Gastrocnemius medialis (tissue), 4 donors: ENCODE data around the gene ADAP1.

Experiments used
- CTCF ChIP-seq, 5 experiments: fragments of 450-650 bp in 3 of 5; fragments of 200-600 bp in 2 of 5; sonication (generic) in 2 of 5; IDR thresholded peaks in 4 of 5; conservative IDR thresholded peaks in 1 of 5; 1 replicate in 4 of 5; 2 replicates in 1 of 5; pipeline ENCODE4 v1.5.1; 2016 to 2019; ENCODE audit warnings: antibody characterized with exemption in 5 of 5, mild to moderate bottlenecking in 3 of 5, moderate library complexity in 3 of 5
- POLR2A ChIP-seq, 2 donors: fragments of 450-650 bp; IDR thresholded peaks; one replicate each; pipeline ENCODE4 v1.6.1; 2017; ENCODE audit warnings: antibody characterized with exemption in 2 of 2, mild to moderate bottlenecking in 2 of 2, moderate library complexity in 2 of 2

DNA sequence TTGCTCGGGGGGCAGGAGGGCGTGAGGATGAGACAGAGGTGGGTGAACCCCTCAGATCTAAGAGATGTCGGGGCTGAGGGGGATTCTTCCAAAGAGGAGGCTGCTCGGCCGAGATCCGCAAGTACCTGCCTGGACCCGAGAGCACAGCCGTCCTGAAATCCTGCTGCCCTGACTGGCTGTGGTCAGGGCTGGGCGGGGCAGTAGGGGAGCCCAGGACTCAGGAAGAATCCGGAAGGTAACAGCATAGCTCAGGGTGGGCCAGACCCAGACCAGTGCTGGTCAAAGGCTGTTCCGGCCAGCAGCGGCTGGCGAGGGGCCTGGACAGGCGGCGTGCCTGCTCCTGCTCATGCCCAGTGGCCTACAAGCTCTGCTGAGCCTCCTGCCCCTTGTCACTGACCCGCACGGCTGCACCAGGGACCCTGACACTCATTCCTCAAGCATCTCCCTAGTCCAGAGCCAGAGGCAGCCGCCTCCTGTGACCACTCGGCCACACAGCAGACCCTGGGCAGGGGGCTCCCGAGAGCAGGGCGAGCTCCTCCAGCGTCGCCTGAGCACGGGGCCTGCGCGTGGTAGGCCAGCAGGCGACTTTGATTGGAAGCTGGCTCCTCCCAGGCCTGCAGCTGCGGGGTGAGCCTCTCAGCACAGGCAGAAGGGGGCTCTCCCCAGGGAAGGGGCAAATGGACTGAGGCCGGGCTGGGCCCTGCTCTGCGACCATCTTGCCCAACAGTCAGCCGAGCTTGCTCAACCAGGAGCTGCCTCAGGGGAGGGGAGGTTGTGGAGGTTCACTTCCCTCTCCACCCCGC is 3.1 kb upstream of the ADAP1 start:
- no peak for TF ChIP-seq CTCF (IDR thresholded peaks at IDR 0.05 in 4 of 5, conservative IDR thresholded peaks at IDR 0.05 in 1 of 5)
- TF ChIP-seq POLR2A (IDR thresholded peaks at IDR 0.05) = no peak
